ENCODE data around the gene ZMIZ1.

- no peak for TF ChIP-seq POLR2A (IDR thresholded peaks at IDR 0.05; ENCODE audit: extremely low read depth, insufficient read length)
- TF ChIP-seq, protein P1, sequence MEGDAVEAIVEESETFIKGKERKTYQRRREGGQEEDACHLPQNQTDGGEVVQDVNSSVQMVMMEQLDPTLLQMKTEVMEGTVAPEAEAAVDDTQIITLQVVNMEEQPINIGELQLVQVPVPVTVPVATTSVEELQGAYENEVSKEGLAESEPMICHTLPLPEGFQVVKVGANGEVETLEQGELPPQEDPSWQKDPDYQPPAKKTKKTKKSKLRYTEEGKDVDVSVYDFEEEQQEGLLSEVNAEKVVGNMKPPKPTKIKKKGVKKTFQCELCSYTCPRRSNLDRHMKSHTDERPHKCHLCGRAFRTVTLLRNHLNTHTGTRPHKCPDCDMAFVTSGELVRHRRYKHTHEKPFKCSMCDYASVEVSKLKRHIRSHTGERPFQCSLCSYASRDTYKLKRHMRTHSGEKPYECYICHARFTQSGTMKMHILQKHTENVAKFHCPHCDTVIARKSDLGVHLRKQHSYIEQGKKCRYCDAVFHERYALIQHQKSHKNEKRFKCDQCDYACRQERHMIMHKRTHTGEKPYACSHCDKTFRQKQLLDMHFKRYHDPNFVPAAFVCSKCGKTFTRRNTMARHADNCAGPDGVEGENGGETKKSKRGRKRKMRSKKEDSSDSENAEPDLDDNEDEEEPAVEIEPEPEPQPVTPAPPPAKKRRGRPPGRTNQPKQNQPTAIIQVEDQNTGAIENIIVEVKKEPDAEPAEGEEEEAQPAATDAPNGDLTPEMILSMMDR (IDR thresholded peaks at IDR 0.05; ENCODE audit: low read depth, low read length) = no peak
- TF ChIP-seq MYC (IDR thresholded peaks at IDR 0.05; ENCODE audit: low read depth, low read length) = no peak
- TF ChIP-seq, protein P2, sequence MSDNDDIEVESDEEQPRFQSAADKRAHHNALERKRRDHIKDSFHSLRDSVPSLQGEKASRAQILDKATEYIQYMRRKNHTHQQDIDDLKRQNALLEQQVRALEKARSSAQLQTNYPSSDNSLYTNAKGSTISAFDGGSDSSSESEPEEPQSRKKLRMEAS (IDR thresholded peaks at IDR 0.05; ENCODE audit: low read depth, low read length) = no peak
Observed at GRCh38 chr10:79162022-79162421, 93.3 kb downstream of the ZMIZ1 start.

All from NB4 (cell line).